ENCODE measurements around the gene SRCIN1. TPM values are rescaled to one million over a fixed set of nuclear protein-coding genes. Genes with fewer than 3 reads are reported as not detected.

The SRCIN1 gene
- total RNA-seq, 2 experiments from 2014 or later = 0.72 to 0.73 TPM

DNA sequence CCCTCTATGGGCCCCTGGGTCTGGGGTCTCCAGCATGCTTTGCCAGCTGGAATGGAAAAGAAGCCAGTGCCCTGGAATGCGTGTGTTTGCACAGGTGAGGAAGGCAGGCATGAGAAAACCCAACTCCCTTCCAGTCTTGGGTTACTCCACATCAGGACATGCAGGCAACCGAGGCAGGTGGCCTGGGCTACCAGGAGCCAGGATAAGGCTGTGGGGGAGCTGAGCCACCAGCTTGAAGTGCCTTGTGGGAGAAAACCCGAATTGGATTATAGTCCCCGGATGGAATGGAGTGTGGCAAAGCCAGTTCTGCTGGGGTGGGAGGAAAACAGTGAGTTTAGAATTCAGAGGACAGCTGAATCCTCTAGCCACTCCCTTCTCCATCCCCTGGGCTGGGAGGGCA is 7.2 kb downstream of the SRCIN1 start:
- ChIA-PET POLR2A (interaction anchor here (0.6 kb wide), 1 partner anchor 286 kb away, joined by 4 read pairs; no protein-coding TSS in a partner anchor), CTCF (interaction anchor here (1.1 to 1.9 kb wide), 5 partner anchors 11 to 69 kb away, joined by 3 to 6 read pairs (median 4); no protein-coding TSS in a partner anchor)
- ATAC-seq (peak; percentile 78), DNase-seq (peak; percentile 59)
- H3K36me3 Mint-ChIP-seq (ENCODE audit: low read depth) = no peaks in the 10 kb centered on the region
- no peaks in the 10 kb centered on the region for H3K9me3 Mint-ChIP-seq (ENCODE audit: low read depth)
- no peak overlapping the region for H3K27ac Mint-ChIP-seq
- peaks cover 71% of the 10 kb centered on the region for H3K27me3 Mint-ChIP-seq
- no peak overlapping the region for H3K4me3 Mint-ChIP-seq
- peaks cover 7% of the 10 kb centered on the region for H3K4me1 Mint-ChIP-seq
- intact Hi-C loops (cut with DNase I, micrococcal nuclease) = no loop called here

DNA sequence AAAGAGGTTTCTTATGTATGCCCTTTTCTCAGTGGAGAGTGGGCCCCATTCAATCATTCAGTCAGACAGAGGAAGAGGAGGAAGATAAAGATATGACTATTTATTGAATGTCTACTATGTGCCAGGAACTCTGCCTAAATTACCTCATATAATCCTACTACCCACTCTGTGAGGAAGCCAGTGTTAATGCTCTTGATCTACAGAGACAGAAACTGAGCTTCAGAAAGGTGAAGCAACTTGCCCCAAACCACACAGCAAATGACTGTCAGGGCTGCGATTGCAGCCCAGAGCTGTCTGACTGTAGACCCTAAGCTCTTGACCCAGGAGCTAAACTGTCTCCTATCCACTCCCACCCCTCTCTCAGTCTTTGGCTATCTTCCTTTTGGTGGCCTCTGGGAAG is 8.4 kb downstream of the SRCIN1 start:
- peaks cover 10% of the 10 kb centered on the region for H3K4me1 Mint-ChIP-seq
- no peaks in the 10 kb centered on the region for H3K36me3 Mint-ChIP-seq (ENCODE audit: low read depth)
- H3K4me3 Mint-ChIP-seq = no peak overlapping the region
- POLR2A ChIA-PET = interaction anchor here (1.7 kb wide), 1 partner anchor 39 kb away, joined by 4 read pairs; no protein-coding TSS in a partner anchor
- intact Hi-C loops (cut with DNase I, micrococcal nuclease) = no loop called here
- ATAC-seq (peak; percentile 47), DNase-seq (no peak)
- H3K27me3 Mint-ChIP-seq = peaks cover 72% of the 10 kb centered on the region
- H3K27ac Mint-ChIP-seq = no peak overlapping the region
- CTCF ChIA-PET = interaction anchor here (0.8 to 1.9 kb wide), 5 partner anchors 11 to 138 kb away, joined by 3 to 7 read pairs (median 3); no protein-coding TSS in a partner anchor
- no peaks in the 10 kb centered on the region for H3K9me3 Mint-ChIP-seq (ENCODE audit: low read depth)

DNA sequence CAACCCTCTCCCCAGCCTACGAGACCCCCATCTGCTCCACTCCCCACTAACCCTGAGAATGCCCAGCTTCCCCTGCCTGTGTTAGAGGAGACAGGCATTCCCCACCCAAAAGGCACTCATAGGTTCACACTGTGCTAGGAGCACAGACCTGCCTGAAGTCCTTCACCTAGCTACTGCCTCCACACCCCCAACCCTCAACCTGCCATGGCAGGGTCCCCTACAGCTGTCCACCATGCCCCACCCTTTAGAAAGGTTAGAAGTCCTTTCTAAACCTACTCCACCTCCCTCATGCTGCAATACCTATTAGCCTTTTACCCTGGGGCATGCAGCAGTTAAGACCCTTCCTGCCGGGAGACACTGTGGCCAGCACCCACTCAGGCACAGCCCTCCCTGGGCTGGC is 9.1 kb downstream of the SRCIN1 start:
- Mint-ChIP-seq H3K36me3 (ENCODE audit: low read depth) (no peaks in the 10 kb centered on the region), H3K27me3 (peaks cover 68% of the 10 kb centered on the region), H3K4me1 (peaks cover 14% of the 10 kb centered on the region), H3K9me3 (ENCODE audit: low read depth) (no peaks in the 10 kb centered on the region), H3K4me3 (no peak overlapping the region), H3K27ac (no peak overlapping the region)
- DNase-seq (no peak), ATAC-seq (no peak)
- CTCF ChIA-PET = interaction anchor here (0.6 to 1.1 kb wide), 4 partner anchors 37 to 341 kb away, joined by 3 read pairs; no protein-coding TSS in a partner anchor
- intact Hi-C loops (cut with DNase I, micrococcal nuclease) = no loop called here
- POLR2A ChIA-PET = interaction anchor here (1.7 kb wide), 1 partner anchor 38 kb away, joined by 4 read pairs; no protein-coding TSS in a partner anchor

DNA sequence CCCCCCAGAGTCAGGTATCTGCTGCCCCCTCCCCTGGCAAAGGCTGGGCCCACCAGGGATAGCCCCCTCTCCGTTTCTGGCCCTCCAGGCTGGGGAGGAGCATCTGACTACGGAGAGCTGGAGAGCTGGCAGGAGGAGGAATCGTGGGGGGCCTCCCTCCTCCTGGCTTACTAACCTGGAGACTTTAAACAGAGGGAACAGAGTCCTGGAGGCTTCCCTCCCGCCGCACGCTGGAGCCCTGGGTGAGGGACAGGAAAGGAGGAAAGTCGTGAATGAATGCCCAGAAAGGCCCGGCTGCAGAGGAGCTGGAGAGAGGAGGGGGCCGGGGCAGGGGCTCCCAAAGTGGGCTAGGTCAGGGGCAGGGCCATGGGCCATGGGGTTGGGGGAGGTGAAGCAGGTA is 9.9 kb downstream of the SRCIN1 start:
- ATAC-seq = no peak
- intact Hi-C loops (cut with DNase I, micrococcal nuclease) = no loop called here

DNA sequence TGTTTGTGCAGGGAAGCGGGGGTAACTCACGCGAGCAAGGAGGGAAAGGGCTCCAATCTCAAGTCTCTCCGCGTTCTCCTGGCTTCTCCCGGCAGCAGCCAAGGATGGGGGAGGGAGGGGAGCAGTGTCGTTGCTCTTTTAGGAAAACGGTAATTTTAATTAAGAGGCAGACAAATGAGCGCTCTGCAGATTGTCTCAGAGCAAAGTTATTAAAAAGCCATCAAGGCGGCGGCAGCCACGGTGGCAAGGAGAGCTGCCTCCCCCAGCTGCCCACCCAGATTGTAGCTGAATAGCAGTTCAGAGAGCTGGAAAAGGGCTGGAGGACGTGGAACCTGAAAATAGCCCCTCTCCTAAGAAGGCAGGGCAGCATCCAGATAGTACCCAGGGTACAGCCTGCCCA is 11.6 kb downstream of the SRCIN1 start:
- CTCF ChIA-PET = no interaction called here
- POLR2A ChIA-PET = no interaction called here
- ATAC-seq (no peak), DNase-seq (no peak)
- H3K4me1 Mint-ChIP-seq = peaks cover 20% of the 10 kb centered on the region
- H3K27me3 Mint-ChIP-seq = peaks cover 59% of the 10 kb centered on the region
- H3K4me3 Mint-ChIP-seq = no peak overlapping the region
- H3K36me3 Mint-ChIP-seq (ENCODE audit: low read depth) = no peaks in the 10 kb centered on the region
- H3K9me3 Mint-ChIP-seq (ENCODE audit: low read depth) = no peaks in the 10 kb centered on the region
- intact Hi-C loops (cut with DNase I, micrococcal nuclease) = loop anchor here in 1 of 2 experiments (5.0 kb wide), 1 partner anchor 52 kb away; no protein-coding TSS in a partner anchor
- no peak overlapping the region for H3K27ac Mint-ChIP-seq

More for the DNA sequence above, 9.9 kb downstream of the SRCIN1 start:
- no peaks in the 10 kb centered on the region for H3K9me3 Mint-ChIP-seq (ENCODE audit: low read depth)
- POLR2A ChIA-PET = no interaction called here
- no peaks in the 10 kb centered on the region for H3K36me3 Mint-ChIP-seq (ENCODE audit: low read depth)
- no peak overlapping the region for H3K27ac Mint-ChIP-seq
- peaks cover 63% of the 10 kb centered on the region for H3K27me3 Mint-ChIP-seq
- CTCF ChIA-PET = interaction anchor here (0.6 to 0.8 kb wide), 2 partner anchors 8 to 342 kb away, joined by 3 read pairs; no protein-coding TSS in a partner anchor
- DNase-seq = no peak
- H3K4me1 Mint-ChIP-seq = peaks cover 16% of the 10 kb centered on the region
- H3K4me3 Mint-ChIP-seq = no peak overlapping the region

DNA sequence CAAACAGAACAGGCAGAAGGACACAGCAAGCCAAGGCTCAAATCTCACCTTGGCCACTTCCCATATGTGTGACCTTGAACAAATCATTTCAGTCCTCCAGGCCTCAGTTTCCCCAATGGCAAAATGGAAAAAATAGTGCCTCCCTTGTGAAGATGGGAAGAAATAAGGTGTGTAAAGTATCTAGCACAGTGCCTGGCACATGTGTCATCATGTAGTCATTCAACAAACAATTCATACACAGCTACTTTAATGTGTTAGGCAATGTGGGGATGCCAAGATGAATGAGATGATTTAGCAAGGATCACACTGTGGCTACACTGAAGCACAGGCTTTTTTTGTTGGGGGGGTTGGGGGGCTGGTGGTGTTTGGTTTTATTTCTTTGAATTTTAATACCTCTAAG is 13.3 kb downstream of the SRCIN1 start:
- Mint-ChIP-seq H3K27me3 (peaks cover 67% of the 10 kb centered on the region), H3K27ac (no peak overlapping the region), H3K9me3 (ENCODE audit: low read depth) (no peaks in the 10 kb centered on the region), H3K36me3 (ENCODE audit: low read depth) (no peaks in the 10 kb centered on the region), H3K4me1 (peaks cover 20% of the 10 kb centered on the region), H3K4me3 (no peak overlapping the region)
- intact Hi-C loops (cut with DNase I, micrococcal nuclease) = loop anchor here in 1 of 2 experiments (5.0 kb wide), 1 partner anchor 50 kb away; no protein-coding TSS in a partner anchor
- no peak for DNase-seq
- ChIA-PET CTCF (interaction anchor here (1.6 kb wide), 1 partner anchor 34 kb away, joined by 5 read pairs; no protein-coding TSS in a partner anchor), POLR2A (no interaction called here)
- ATAC-seq = no peak

DNA sequence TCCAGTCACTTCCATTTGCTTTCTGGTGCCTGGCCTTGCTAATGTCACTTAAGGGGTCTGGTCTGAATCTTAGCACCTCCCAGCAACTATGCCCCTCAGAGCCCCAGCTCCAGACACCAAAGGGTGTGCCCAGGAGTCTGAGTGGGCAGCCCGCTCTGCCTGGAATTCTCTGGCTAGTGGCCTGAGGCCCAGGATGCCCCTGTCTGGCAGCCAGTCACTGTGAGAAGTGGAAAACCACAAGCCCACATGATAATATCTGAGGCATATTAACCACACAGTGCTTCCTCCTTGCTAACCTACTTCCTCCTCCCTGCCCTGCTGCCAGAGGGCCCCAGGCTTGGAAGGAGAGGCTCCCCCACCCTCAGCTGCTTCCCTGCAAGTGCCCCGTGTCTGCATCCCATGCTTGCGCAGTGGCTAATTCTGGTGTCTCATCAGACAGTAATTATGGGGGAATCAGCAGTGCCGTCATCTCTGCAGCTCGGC is 14.0 kb downstream of the SRCIN1 start:
- no peaks in the 10 kb centered on the region for H3K36me3 Mint-ChIP-seq (ENCODE audit: low read depth)
- intact Hi-C loops (cut with DNase I, micrococcal nuclease) = loop anchor here in 1 of 2 experiments (5.0 kb wide), 1 partner anchor 49 kb away; no protein-coding TSS in a partner anchor
- peaks cover 20% of the 10 kb centered on the region for H3K4me1 Mint-ChIP-seq
- peaks cover 64% of the 10 kb centered on the region for H3K27me3 Mint-ChIP-seq
- POLR2A ChIA-PET = no interaction called here
- CTCF ChIA-PET = interaction anchor here (1.3 to 1.6 kb wide), 2 partner anchors 16 to 34 kb away, joined by 3 to 5 read pairs; no protein-coding TSS in a partner anchor
- H3K9me3 Mint-ChIP-seq (ENCODE audit: low read depth) = no peaks in the 10 kb centered on the region
- no peak overlapping the region for H3K27ac Mint-ChIP-seq
- peak; percentile 43 for ATAC-seq
- H3K4me3 Mint-ChIP-seq = no peak overlapping the region
- DNase-seq = no peak

DNA sequence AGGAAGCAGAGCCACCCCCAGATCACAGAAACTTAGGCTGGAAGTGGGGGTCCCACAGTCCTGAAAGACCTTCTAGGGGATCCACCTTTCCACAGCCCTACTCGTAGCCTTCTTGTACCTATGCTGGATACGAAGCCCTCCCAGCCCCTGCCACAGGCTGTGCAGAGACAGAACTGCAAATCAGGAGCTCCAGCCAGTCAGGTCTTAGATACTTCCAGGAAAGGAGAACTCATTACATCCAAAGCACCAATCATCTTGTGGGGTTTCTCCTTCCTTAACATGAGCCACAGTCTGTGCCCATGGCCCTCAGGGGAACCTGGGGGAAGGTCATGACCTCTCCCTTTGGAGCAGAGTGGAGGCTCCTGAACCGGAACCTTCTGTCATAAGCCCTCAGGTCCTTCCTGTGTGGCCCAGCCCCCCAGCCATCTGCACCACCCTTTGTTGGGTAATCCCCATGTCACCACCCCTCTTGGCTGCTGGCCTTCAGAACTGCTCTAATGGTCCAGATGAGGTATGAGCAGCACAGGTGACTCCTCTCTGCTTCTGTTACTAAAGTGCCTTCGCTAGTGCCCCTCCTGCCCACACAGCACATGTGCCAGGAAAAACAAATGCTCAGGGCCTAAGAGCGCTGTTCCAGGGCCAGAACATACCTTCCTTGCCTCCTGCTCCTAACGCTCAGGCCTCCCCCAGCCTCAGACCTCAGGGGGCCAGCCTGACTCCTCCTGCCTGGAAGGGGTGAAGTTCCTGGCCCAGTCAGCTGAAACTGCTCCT is 14.6 kb downstream of the SRCIN1 start:
- Mint-ChIP-seq H3K9me3 (ENCODE audit: low read depth) (no peaks in the 10 kb centered on the region), H3K4me3 (no peak overlapping the region), H3K27ac (no peak overlapping the region), H3K36me3 (ENCODE audit: low read depth) (no peaks in the 10 kb centered on the region), H3K4me1 (peaks cover 20% of the 10 kb centered on the region), H3K27me3 (peaks cover 63% of the 10 kb centered on the region)
- peak; percentile 20 for ATAC-seq
- ChIA-PET CTCF (interaction anchor here (0.8 to 1.6 kb wide), 3 partner anchors 17 to 76 kb away, joined by 3 to 5 read pairs (median 3); no protein-coding TSS in a partner anchor), POLR2A (no interaction called here)
- intact Hi-C loops (cut with DNase I, micrococcal nuclease) = loop anchor here in 1 of 2 experiments (5.0 kb wide), 1 partner anchor 49 kb away; no protein-coding TSS in a partner anchor
- DNase-seq = no peak

DNA sequence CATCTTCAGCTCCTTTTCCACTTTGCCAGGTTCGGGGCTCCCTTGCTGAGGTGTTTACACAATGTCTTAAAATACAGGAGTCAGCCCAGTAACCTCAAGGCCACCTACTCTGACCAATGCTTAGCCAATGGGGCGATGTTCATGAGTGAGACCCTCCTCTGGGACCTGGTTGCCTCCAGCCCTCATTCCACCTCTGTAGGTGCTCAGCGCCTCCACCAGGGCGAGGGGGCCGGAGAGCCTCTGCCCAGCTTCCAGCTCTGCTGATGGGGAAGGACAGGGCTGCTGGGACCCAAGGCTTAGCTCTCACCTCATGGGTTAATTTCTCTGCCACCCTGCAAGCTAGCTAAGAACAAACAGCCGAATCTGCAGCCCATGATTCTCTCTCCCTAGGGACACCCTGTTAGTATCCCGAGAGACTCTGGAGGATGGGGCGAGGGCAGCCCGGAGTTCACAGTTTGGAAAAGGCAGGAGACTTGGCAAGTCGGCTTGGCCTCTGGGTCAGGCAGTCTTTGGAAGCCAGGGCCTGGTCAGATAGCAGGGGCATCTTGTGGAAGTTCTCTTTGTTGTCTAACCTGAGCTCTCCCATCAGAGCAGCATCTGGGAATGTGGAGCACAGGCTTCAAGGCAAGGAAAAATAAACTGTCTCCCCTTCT is 16.2 kb downstream of the SRCIN1 start:
- no peaks in the 10 kb centered on the region for H3K9me3 Mint-ChIP-seq (ENCODE audit: low read depth)
- DNase-seq (no peak), ATAC-seq (no peak)
- ChIA-PET POLR2A (no interaction called here), CTCF (interaction anchor here (0.7 to 0.8 kb wide), 2 partner anchors 13 to 78 kb away, joined by 3 read pairs; no protein-coding TSS in a partner anchor)
- peaks cover 21% of the 10 kb centered on the region for H3K4me1 Mint-ChIP-seq
- H3K27ac Mint-ChIP-seq = no peak overlapping the region
- intact Hi-C loops (cut with DNase I, micrococcal nuclease) = loop anchor here (5.0 to 10.0 kb wide), 2 partner anchors 47 to 95 kb away; no protein-coding TSS in a partner anchor
- no peak overlapping the region for H3K4me3 Mint-ChIP-seq
- no peaks in the 10 kb centered on the region for H3K36me3 Mint-ChIP-seq (ENCODE audit: low read depth)
- H3K27me3 Mint-ChIP-seq = peaks cover 63% of the 10 kb centered on the region

DNA sequence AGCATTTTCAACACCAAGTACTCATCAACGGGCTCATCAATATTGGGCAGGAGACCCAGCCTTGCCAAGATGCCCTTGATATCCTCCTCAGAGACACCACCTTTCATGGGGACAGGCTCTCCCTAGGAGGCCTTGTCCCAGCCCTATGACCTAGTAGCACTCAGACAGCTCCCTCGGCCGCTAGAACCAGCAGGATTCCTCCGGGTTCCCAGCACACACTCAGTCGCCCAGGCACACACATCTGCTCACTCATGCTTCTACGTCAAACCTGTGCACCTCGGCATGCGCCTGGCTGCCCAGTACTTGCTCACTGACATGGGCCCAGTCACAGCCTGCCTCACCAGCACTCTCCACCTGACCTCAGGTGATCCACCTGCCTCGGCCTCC is 17.0 kb downstream of the SRCIN1 start:
- H3K4me1 Mint-ChIP-seq = peaks cover 23% of the 10 kb centered on the region

More for the DNA sequence above, 17.0 kb downstream of the SRCIN1 start:
- H3K27ac Mint-ChIP-seq = no peak overlapping the region
- POLR2A ChIA-PET = no interaction called here
- intact Hi-C loops (cut with DNase I, micrococcal nuclease) = loop anchor here in 1 of 2 experiments (10.0 kb wide), 1 partner anchor 94 kb away; no protein-coding TSS in a partner anchor
- no peaks in the 10 kb centered on the region for H3K9me3 Mint-ChIP-seq (ENCODE audit: low read depth)
- H3K4me3 Mint-ChIP-seq = no peak overlapping the region
- ATAC-seq (no peak), DNase-seq (no peak)
- CTCF ChIA-PET = interaction anchor here (0.7 kb wide), 1 partner anchor 559 kb away, joined by 3 read pairs; no protein-coding TSS in a partner anchor
- H3K36me3 Mint-ChIP-seq (ENCODE audit: low read depth) = no peaks in the 10 kb centered on the region
- H3K27me3 Mint-ChIP-seq = peaks cover 62% of the 10 kb centered on the region
